Subcutaneous abdominal adipose tissue (tissue), 5 donors: ENCODE results near the gene SLC39A3.
"Not testable (repeated sequence)": the region's sequence is repeated elsewhere in the genome, so short reads cannot be mapped to it uniquely, and the experiment has no call there.

Source experiments
- H3K27ac ChIP-seq: one replicate; pipeline ENCODE4 v1.7.0; 2013; ENCODE audit warnings: low read depth, mild to moderate bottlenecking, inconsistent platforms, low read length, moderate library complexity
- H3K27me3 ChIP-seq, 5 donors: one replicate each; pipeline ENCODE4 v1.7.0; 2013; ENCODE audit warnings: low read length in 5 of 5, inconsistent platforms in 1 of 5; ENCODE audit not compliant: control insufficient read depth in 5 of 5, insufficient read depth in 4 of 5
- H3K36me3 ChIP-seq, 5 donors: one replicate each; pipeline ENCODE4 v1.7.0; 2013; ENCODE audit warnings: low read length in 5 of 5; ENCODE audit not compliant: control insufficient read depth in 5 of 5, insufficient read depth in 5 of 5
- H3K4me1 ChIP-seq, 5 donors: one replicate each; pipeline ENCODE4 v1.7.0; 2013; ENCODE audit warnings: low read length in 5 of 5, mild to moderate bottlenecking in 3 of 5, moderate library complexity in 1 of 5; ENCODE audit not compliant: control insufficient read depth in 5 of 5, insufficient read depth in 5 of 5
- H3K4me3 ChIP-seq, 5 donors: one replicate each; pipeline ENCODE4 v1.7.0; 2013; ENCODE audit warnings: low read length in 5 of 5, low read depth in 1 of 5
- H3K9ac ChIP-seq, 5 donors: one replicate each; pipeline ENCODE4 v1.7.0; 2013; ENCODE audit warnings: low read length in 5 of 5, mild to moderate bottlenecking in 4 of 5, moderate library complexity in 3 of 5
- H3K9me3 ChIP-seq, 5 donors: one replicate each; pipeline ENCODE4 v1.7.0; 2013; ENCODE audit warnings: low read length in 5 of 5; ENCODE audit not compliant: control insufficient read depth in 5 of 5
- donor health status: healthy.
- donor health status: healthy.
- donor health status: healthy.
- donor health status: healthy.
- donor health status: healthy.

SLC39A3 gene

DNA sequence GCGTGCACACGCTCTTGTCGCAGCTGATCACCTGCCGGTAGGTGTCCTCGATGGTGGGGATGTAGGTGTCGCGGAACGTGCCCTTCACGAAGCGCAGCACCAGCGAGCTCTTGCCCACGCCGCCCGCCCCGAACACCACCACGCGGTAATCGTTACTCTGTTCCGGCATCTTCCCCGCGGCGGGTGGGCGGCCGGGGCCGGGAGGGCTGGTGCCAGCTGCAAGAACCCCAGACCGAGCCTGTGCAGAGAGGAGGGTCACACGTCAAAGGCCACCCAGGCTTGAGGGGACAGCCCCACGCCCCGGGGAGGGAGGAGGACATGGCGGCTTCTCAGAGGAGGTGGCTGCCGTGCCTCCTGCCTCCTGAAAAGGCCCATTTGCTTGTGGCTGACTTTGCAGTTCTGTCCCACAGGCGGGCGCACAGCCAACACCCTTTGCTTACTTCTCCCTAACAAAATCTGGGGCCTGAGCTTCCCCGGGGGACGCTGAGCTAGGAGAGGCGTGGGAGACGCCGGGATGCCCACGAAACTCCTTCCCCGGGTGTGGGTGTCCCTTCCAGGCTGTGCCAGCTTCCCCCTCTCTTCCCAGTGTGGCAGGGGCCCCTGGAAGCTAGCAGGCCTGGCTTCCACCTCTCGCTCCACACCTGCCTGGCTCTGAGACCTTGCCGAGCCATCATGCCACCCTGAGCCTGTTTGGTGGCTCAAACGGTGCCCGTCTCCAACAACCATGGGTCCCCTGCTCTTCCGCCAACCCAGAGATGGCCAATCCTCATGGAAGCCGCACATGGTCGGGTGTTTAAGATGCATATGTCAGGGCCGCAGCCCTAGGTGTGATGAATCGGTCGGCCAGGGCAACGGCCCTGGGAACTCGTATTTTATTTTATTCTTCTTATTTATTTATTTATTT, 21.9 kb downstream of the SLC39A3 start:
- Histone ChIP-seq H3K9me3 (peaks cover 5 to 15% (median 13%) of the 10 kb centered on the region in 5 donors), H3K9ac (no peak overlapping the region), H3K4me3 (no peak overlapping the region), H3K4me1 (peaks cover 0 to 21% (median 3%) of the 10 kb centered on the region in 5 donors), H3K27ac (no peak overlapping the region), H3K36me3 (no peaks in the 10 kb centered on the region), H3K27me3 (peaks cover 19 to 40% (median 33%) of the 10 kb centered on the region in 5 donors)

- H3K27me3 ChIP-seq = peaks cover 12 to 33% (median 26%) of the 10 kb centered on the region in 5 donors
- no peak overlapping the region for H3K4me3 ChIP-seq
- no peak overlapping the region for H3K27ac ChIP-seq
- peaks cover 5 to 15% (median 13%) of the 10 kb centered on the region in 5 donors for H3K9me3 ChIP-seq
- peaks cover 0 to 17% (median 3%) of the 10 kb centered on the region in 5 donors for H3K4me1 ChIP-seq
- no peak overlapping the region for H3K9ac ChIP-seq
- no peaks in the 10 kb centered on the region for H3K36me3 ChIP-seq
Observed at GRCh38 chr19:2716722-2717637, 22.8 kb downstream of the SLC39A3 start.

DNA sequence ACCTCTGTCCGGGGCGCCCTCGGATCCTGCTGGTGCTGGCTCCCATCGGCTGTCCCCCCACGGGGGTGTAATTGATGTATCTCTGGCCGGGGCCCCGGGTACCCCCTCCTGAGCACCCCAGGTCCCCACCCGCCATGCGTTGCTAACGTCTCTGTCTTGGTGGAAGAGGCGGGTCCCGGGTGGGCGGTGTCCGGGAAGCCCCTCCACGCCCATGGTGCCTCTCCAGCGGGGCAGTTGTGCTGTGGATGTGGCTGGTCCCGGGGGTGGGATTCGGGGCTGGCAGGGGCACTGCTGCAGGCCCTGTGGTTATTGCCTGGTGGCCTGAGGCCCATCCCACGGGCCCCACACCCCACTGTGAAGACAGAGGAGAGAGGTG, 23.6 kb downstream of the SLC39A3 start:
- peaks cover 0 to 12% (median 0%) of the 10 kb centered on the region in 5 donors for H3K4me1 ChIP-seq

GRCh38 chr19:2715470-2716274, 24.1 kb downstream of the SLC39A3 start:
- Histone ChIP-seq H3K27ac (no peak overlapping the region), H3K36me3 (no peaks in the 10 kb centered on the region), H3K9ac (no peak overlapping the region), H3K9me3 (peaks cover 5 to 15% (median 13%) of the 10 kb centered on the region in 5 donors), H3K4me3 (peak overlapping the region in 1 of 5 donors; percentile 12), H3K27me3 (peaks cover 11 to 30% (median 22%) of the 10 kb centered on the region in 5 donors), H3K4me1 (peaks cover 0 to 11% (median 0%) of the 10 kb centered on the region in 5 donors)

More for the DNA sequence above, 23.6 kb downstream of the SLC39A3 start:
- Histone ChIP-seq H3K27me3 (peaks cover 12 to 30% (median 21%) of the 10 kb centered on the region in 5 donors), H3K36me3 (no peaks in the 10 kb centered on the region), H3K4me3 (no peak overlapping the region), H3K9ac (no peak overlapping the region), H3K9me3 (peaks cover 5 to 15% (median 13%) of the 10 kb centered on the region in 5 donors), H3K27ac (no peak overlapping the region)

GRCh38 chr19:2714531-2715269, 25.1 kb downstream of the SLC39A3 start:
- no peaks in the 10 kb centered on the region for H3K36me3 ChIP-seq
- H3K9ac ChIP-seq = no peak overlapping the region
- H3K27me3 ChIP-seq = peaks cover 5 to 20% (median 15%) of the 10 kb centered on the region in 5 donors
- H3K4me1 ChIP-seq = peaks cover 0 to 1% (median 0%) of the 10 kb centered on the region in 5 donors
- H3K9me3 ChIP-seq = peaks cover 5 to 15% (median 13%) of the 10 kb centered on the region in 5 donors
- no peak overlapping the region for H3K27ac ChIP-seq
- H3K4me3 ChIP-seq = peak overlapping the region in 1 of 5 donors; percentile 12

DNA sequence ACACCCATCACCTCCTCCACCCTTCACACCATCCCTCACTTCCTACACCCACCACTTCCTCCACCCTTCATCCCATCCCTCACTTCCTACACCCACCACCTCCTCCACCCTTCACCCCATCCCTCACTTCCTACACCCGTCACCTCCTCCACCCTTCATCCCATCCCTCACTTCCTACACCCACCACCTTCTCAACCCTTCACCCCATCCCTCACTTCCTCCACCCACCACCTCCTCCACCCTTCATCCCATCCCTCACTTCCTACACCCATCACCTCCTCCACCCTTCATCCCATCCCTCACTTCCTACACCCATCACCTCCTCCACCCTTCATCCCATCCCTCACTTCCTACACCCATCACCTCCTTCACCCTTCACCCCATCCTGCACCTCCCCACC, 25.7 kb downstream of the SLC39A3 start:
- not testable (repeated sequence) for H3K9ac ChIP-seq, H3K4me3 ChIP-seq, H3K4me1 ChIP-seq, H3K27ac ChIP-seq, H3K36me3 ChIP-seq
- Histone ChIP-seq H3K27me3 (peaks cover 5 to 17% (median 13%) of the 10 kb centered on the region in 5 donors), H3K9me3 (peaks cover 5 to 15% (median 13%) of the 10 kb centered on the region in 5 donors)

DNA sequence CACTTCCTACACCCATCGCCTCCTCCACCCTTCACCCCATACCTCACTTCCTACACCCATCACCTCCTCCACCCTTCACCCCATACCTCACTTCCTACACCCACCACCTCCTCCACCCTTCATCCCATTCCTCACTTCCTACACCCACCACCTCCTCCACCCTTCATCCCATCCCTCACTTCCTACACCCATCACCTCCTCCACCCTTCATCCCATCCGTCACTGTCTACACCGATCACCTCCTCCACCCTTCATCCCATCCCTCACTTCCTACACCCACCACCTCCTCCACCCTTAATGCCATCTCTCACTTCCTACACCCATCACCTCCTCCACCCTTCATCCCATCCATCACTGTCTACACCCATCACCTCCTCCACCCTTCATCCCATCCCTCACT, 26.6 kb downstream of the SLC39A3 start:
- H3K4me3 ChIP-seq, H3K27ac ChIP-seq, H3K9ac ChIP-seq, H3K36me3 ChIP-seq, H3K4me1 ChIP-seq: not testable (repeated sequence)
- peaks cover 5 to 15% (median 13%) of the 10 kb centered on the region in 5 donors for H3K9me3 ChIP-seq
- peaks cover 5 to 15% (median 10%) of the 10 kb centered on the region in 5 donors for H3K27me3 ChIP-seq

- Histone ChIP-seq H3K9ac (no peak overlapping the region), H3K4me1 (no peaks in the 10 kb centered on the region), H3K27me3 (peaks cover 5 to 9% (median 5%) of the 10 kb centered on the region in 5 donors), H3K9me3 (peaks cover 5 to 15% (median 13%) of the 10 kb centered on the region in 5 donors), H3K36me3 (no peaks in the 10 kb centered on the region), H3K27ac (no peak overlapping the region), H3K4me3 (no peak overlapping the region)
Observed at GRCh38 chr19:2711875-2712205, 28.0 kb downstream of the SLC39A3 start.
